HUES64 (cell line): Measurements from ENCODE around the gene ARHGDIG.

Source experiments
- H3K27ac ChIP-seq: 2 replicates; pipeline ENCODE4 v1.7.0; 2013; ENCODE audit warnings: low read depth, low read length, inconsistent platforms
- H3K27me3 ChIP-seq: 2 replicates; pipeline ENCODE4 v1.6.1; 2013; ENCODE audit warnings: mild to moderate bottlenecking, low read length; ENCODE audit not compliant: insufficient read depth
- H3K36me3 ChIP-seq: 2 replicates; pipeline ENCODE4 v1.6.1; 2013; ENCODE audit warnings: mild to moderate bottlenecking, low read length; ENCODE audit not compliant: insufficient read depth
- H3K4me1 ChIP-seq: 2 replicates; pipeline ENCODE4 v1.6.1; 2013; ENCODE audit warnings: mild to moderate bottlenecking, low read length, moderate library complexity; ENCODE audit not compliant: insufficient read depth
- H3K4me3 ChIP-seq: 2 replicates; pipeline ENCODE4 v1.5.1; 2013; ENCODE audit warnings: mild to moderate bottlenecking, low read length, moderate library complexity
- H3K9ac ChIP-seq: 2 replicates; pipeline ENCODE4 v1.6.1; 2013; ENCODE audit warnings: mild to moderate bottlenecking, low read depth, low read length
- H3K9me3 ChIP-seq: 2 replicates; pipeline ENCODE4 v1.6.1; 2013; ENCODE audit warnings: low read depth, low read length; ENCODE audit not compliant: insufficient read depth
- WGBS: fragments of 150-250, 120-280 bp; methylation state at CpG from one replicate; pipeline ENCODE4 v1.1.7; 2013; ENCODE audit warnings: missing lambda C conversion rate; 5-methylcytosine and 5-hydroxymethylcytosine counted together

ARHGDIG gene

GRCh38 chr16:290681-291405, 10.5 kb downstream of the ARHGDIG start:
- WGBS = 96% methylated on average over 50 of the region's 50 CpGs
- Histone ChIP-seq H3K4me1 (no peaks in the 10 kb centered on the region), H3K9me3 (no peaks in the 10 kb centered on the region), H3K36me3 (peaks cover 68% of the 10 kb centered on the region), H3K4me3 (no peak overlapping the region), H3K9ac (no peak overlapping the region), H3K27ac (no peak overlapping the region), H3K27me3 (no peaks in the 10 kb centered on the region)

DNA sequence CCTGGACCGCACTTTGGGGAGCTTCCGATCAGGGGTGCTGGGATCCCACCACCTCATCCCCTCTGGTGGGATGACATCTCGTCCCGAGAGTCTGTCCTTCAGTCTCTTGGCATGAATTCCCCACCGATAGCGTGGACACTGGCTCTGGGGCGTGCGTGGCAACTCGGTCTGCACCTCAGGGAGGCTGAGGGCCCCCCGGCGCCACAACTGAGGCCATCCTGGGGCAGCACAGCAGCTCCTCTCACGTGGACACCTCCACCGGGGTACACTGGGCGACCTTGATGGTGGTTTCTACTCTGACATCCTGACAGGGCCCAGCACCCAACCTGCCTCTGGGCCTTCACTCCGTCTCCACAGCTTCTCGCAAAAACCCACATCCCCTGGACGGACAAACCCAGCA, 11.1 kb downstream of the ARHGDIG start:
- Histone ChIP-seq H3K27ac (no peak overlapping the region), H3K27me3 (no peaks in the 10 kb centered on the region), H3K4me3 (no peak overlapping the region), H3K36me3 (peaks cover 64% of the 10 kb centered on the region), H3K9me3 (no peaks in the 10 kb centered on the region), H3K4me1 (no peaks in the 10 kb centered on the region), H3K9ac (no peak overlapping the region)
- 91% methylated on average over 17 of the region's 17 CpGs for WGBS

GRCh38 chr16:293043-293775, 12.8 kb downstream of the ARHGDIG start:
- no peak overlapping the region for H3K27ac ChIP-seq
- no peaks in the 10 kb centered on the region for H3K9me3 ChIP-seq
- no peaks in the 10 kb centered on the region for H3K27me3 ChIP-seq
- peaks cover 58% of the 10 kb centered on the region for H3K36me3 ChIP-seq
- no peaks in the 10 kb centered on the region for H3K4me1 ChIP-seq
- 95% methylated on average over 32 of the region's 32 CpGs for WGBS
- H3K9ac ChIP-seq = no peak overlapping the region
- no peak overlapping the region for H3K4me3 ChIP-seq

GRCh38 chr16:296276-296675, 15.9 kb downstream of the ARHGDIG start:
- H3K27me3 ChIP-seq = no peaks in the 10 kb centered on the region
- no peak overlapping the region for H3K4me3 ChIP-seq
- peaks cover 41% of the 10 kb centered on the region for H3K36me3 ChIP-seq
- H3K27ac ChIP-seq = no peak overlapping the region
- WGBS = 94% methylated on average over 14 of the region's 14 CpGs
- no peak overlapping the region for H3K9ac ChIP-seq
- H3K4me1 ChIP-seq = no peaks in the 10 kb centered on the region
- H3K9me3 ChIP-seq = no peaks in the 10 kb centered on the region

GRCh38 chr16:296806-297510, 16.6 kb downstream of the ARHGDIG start:
- no peak overlapping the region for H3K27ac ChIP-seq
- H3K9me3 ChIP-seq = no peaks in the 10 kb centered on the region
- H3K36me3 ChIP-seq = peaks cover 37% of the 10 kb centered on the region
- no peaks in the 10 kb centered on the region for H3K27me3 ChIP-seq
- 97% methylated on average over 37 of the region's 37 CpGs for WGBS
- no peaks in the 10 kb centered on the region for H3K4me1 ChIP-seq
- H3K9ac ChIP-seq = no peak overlapping the region
- H3K4me3 ChIP-seq = no peak overlapping the region

DNA sequence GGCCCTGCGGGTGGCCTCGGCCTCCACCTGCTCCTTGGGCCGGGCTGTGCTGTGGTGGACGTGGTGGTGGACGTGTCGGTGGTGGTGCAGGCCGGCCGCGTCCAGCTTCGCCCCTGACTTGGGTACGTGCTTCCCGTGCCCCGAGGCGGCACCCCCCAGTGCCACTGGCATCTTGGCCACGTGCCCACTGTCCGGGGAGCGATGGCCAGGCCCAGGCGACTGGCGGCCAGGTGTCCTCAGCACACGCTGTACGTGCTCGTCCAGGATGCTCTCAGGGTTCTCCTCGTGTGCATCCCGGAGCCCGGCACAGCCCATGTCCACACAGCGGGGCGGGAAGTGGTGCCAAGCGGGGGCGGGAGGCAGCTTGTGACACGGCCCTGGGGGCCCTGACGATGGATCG, 17.4 kb downstream of the ARHGDIG start:
- Histone ChIP-seq H3K36me3 (peaks cover 38% of the 10 kb centered on the region), H3K9me3 (no peaks in the 10 kb centered on the region), H3K4me3 (no peak overlapping the region), H3K27me3 (no peaks in the 10 kb centered on the region), H3K4me1 (no peaks in the 10 kb centered on the region), H3K9ac (no peak overlapping the region), H3K27ac (no peak overlapping the region)
- 97% methylated on average over 32 of the region's 32 CpGs for WGBS

DNA sequence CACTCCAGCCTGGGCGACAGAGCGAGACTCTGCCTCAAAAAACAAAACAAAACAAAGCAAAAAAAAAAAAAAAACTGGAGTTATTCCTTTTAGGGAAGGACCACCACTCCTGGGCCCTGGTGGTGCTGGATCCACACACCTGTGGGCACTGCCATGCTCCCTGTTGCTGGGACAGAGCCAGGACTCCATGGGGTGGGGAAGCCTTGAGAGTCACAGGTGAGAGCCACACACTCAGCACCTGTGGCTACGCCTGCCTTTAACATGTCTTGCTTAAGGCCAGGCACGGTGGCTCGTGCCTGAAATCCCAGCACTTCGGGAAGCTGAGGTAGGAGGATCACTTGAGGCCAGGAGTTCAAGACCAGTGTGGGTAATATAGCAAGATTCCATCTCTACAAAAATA, 20.8 kb downstream of the ARHGDIG start:
- 94% methylated on average over 6 of the region's 6 CpGs for WGBS
- Histone ChIP-seq H3K27ac (no peak overlapping the region), H3K36me3 (peaks cover 39% of the 10 kb centered on the region), H3K4me3 (no peak overlapping the region), H3K9ac (no peak overlapping the region), H3K4me1 (no peaks in the 10 kb centered on the region), H3K27me3 (no peaks in the 10 kb centered on the region), H3K9me3 (no peaks in the 10 kb centered on the region)

GRCh38 chr16:301950-302349, 21.6 kb downstream of the ARHGDIG start:
- H3K4me3 ChIP-seq = no peak overlapping the region
- no peaks in the 10 kb centered on the region for H3K27me3 ChIP-seq
- WGBS = 97% methylated on average over 13 of the region's 13 CpGs
- H3K9me3 ChIP-seq = no peaks in the 10 kb centered on the region
- H3K4me1 ChIP-seq = no peaks in the 10 kb centered on the region
- no peak overlapping the region for H3K9ac ChIP-seq
- peaks cover 43% of the 10 kb centered on the region for H3K36me3 ChIP-seq
- no peak overlapping the region for H3K27ac ChIP-seq

GRCh38 chr16:303760-304505, 23.5 kb downstream of the ARHGDIG start:
- no peak overlapping the region for H3K27ac ChIP-seq
- H3K4me3 ChIP-seq = no peak overlapping the region
- WGBS = 95% methylated on average over 43 of the region's 43 CpGs
- H3K4me1 ChIP-seq = no peaks in the 10 kb centered on the region
- peaks cover 46% of the 10 kb centered on the region for H3K36me3 ChIP-seq
- no peaks in the 10 kb centered on the region for H3K9me3 ChIP-seq
- no peak overlapping the region for H3K9ac ChIP-seq
- no peaks in the 10 kb centered on the region for H3K27me3 ChIP-seq

DNA sequence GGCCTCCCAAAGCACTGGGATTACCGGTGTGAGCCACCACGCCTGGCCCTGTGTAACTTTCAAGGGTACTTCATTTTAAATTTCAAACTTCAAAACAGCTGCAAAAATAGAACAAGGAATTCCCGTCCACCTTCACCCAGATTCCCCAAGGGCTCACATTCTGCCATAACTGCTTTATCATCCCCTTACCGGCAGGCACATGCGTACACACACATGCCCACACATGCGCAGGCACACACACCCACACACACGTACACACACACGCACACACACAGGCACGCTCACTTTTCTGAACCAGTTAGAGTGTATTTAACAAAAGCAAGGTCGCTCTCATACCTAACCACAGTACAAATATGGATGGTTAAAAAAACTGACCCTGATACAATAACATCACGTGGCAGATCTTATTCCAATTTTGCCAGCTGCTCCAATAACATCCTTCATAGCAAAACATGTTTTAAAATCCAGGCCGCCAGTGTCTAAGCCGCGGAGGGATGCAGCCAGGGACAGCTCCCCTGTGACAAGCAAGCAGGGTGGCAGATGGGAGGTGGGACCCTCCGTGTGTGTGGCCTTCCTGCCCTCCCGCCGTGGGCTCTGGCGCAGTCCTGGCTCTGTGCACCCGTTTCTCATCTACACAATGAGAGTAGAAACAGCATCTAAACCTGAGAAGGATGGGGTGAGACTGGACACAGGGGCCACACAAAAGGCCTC, 25.7 kb downstream of the ARHGDIG start:
- H3K9me3 ChIP-seq = no peaks in the 10 kb centered on the region
- no peaks in the 10 kb centered on the region for H3K27me3 ChIP-seq
- H3K4me1 ChIP-seq = no peaks in the 10 kb centered on the region
- no peak overlapping the region for H3K9ac ChIP-seq
- no peak overlapping the region for H3K4me3 ChIP-seq
- peaks cover 53% of the 10 kb centered on the region for H3K36me3 ChIP-seq
- WGBS = 95% methylated on average over 19 of the region's 19 CpGs
- no peak overlapping the region for H3K27ac ChIP-seq
